H1 (cell line): ENCODE data around the gene PLCL2. TPM values are rescaled to one million over a fixed set of nuclear protein-coding genes. Genes with fewer than 3 reads are reported as not detected.

Experiments used
- CTCF ChIA-PET: fragments of 300-600 bp; sonication (Branson Sonifier 250); formaldehyde crosslinking; loops from one replicate; lab custom pipeline; 2021; ENCODE audit not compliant: partially characterized antibody; lab: Charles Lee
- POLR2A ChIA-PET: fragments of 300-600 bp; sonication (Branson Sonifier 250); formaldehyde crosslinking; loops from one replicate; lab custom pipeline; 2021; ENCODE audit warnings: inconsistent platforms; ENCODE audit not compliant: partially characterized antibody; lab: Charles Lee
- DNase-seq, 2 experiments: peaks; one replicate each; pipeline versions ENCODE4 v3.0.0 to v3.0.0-alpha.2; 2010 to 2022; ENCODE audit warnings: low spot score in 2 of 2, low read depth in 1 of 2, mixed read lengths in 1 of 2
- FAIRE-seq: peaks from 2 replicates; lab custom pipeline; 2011; peaks lifted over from hg19 to GRCh38; lab: Jason Lieb, UNC
- H2AFZ ChIP-seq: 2 replicates; pipeline ENCODE4 v1.8.1; 2012; ENCODE audit warnings: low read length, inconsistent platforms
- H2AK5ac ChIP-seq: 2 replicates; pipeline ENCODE4 v1.6.1; 2013; ENCODE audit warnings: low read depth, low read length
- H2BK120ac ChIP-seq: replicated peaks from 2 replicates; pipeline ENCODE3; 2013; ENCODE audit warnings: low read depth, low read length, inconsistent platforms
- H2BK12ac ChIP-seq: 2 replicates; pipeline ENCODE4 v1.6.1; 2013; ENCODE audit warnings: low read depth, low read length
- H2BK15ac ChIP-seq: 2 replicates; pipeline ENCODE4 v1.6.1; 2013; ENCODE audit warnings: low read length
- H2BK20ac ChIP-seq: 2 replicates; pipeline ENCODE4 v1.6.1; 2013; ENCODE audit warnings: low read length
- H2BK5ac ChIP-seq: 2 replicates; pipeline ENCODE4 v1.6.1; 2013; ENCODE audit warnings: low read depth, low read length
- H3K14ac ChIP-seq: 2 replicates; pipeline ENCODE4 v1.6.1; 2013; ENCODE audit warnings: inconsistent platforms; ENCODE audit not compliant: insufficient read length
- H3K18ac ChIP-seq: 2 replicates; pipeline ENCODE4 v1.6.1; 2013; ENCODE audit warnings: low read length; ENCODE audit errors: extremely low read depth
- H3K23ac ChIP-seq: 2 replicates; pipeline ENCODE4 v1.6.1; 2013; ENCODE audit warnings: inconsistent platforms; ENCODE audit not compliant: insufficient read length
- H3K23me2 ChIP-seq: 2 replicates; pipeline ENCODE4 v1.6.1; 2013; ENCODE audit warnings: low read depth, low read length
- H3K27ac ChIP-seq: 2 replicates; pipeline ENCODE4 v1.6.1; 2011; ENCODE audit warnings: low read depth, low read length, inconsistent platforms
- H3K27me3 ChIP-seq, 4 experiments: replicated peaks in 1 of 4; 1 replicate in 1 of 4; 2 replicates in 3 of 4; pipeline versions ENCODE4 v1.6.1 to v1.8.1; 2011 to 2013; ENCODE audit warnings: low read length in 3 of 4, mild to moderate bottlenecking in 3 of 4, inconsistent platforms in 2 of 4, mixed read lengths in 2 of 4, moderate library complexity in 1 of 4; ENCODE audit not compliant: control insufficient read depth in 3 of 4, insufficient read depth in 3 of 4; ENCODE audit errors: extremely low read depth in 1 of 4
- H3K36me3 ChIP-seq, 4 experiments: 2 replicates each; pipeline versions ENCODE4 v1.6.1 to v1.8.1; 2011 to 2013; ENCODE audit warnings: mild to moderate bottlenecking in 4 of 4, low read length in 3 of 4, moderate library complexity in 2 of 4, control low read depth in 1 of 4, inconsistent platforms in 1 of 4; ENCODE audit not compliant: insufficient read depth in 4 of 4, control insufficient read depth in 2 of 4
- H3K4ac ChIP-seq: replicated peaks from 2 replicates; pipeline ENCODE3; 2013; ENCODE audit warnings: low read length, low read depth, mixed read lengths, inconsistent platforms; ENCODE audit not compliant: insufficient read length
- H3K4me1 ChIP-seq, 4 experiments: replicated peaks in 1 of 4; 1 replicate in 1 of 4; 2 replicates in 3 of 4; pipeline versions ENCODE4 v1.6.1 to v1.8.1; 2011 to 2013; ENCODE audit warnings: low read length in 3 of 4, inconsistent platforms in 2 of 4, mixed read lengths in 1 of 4; ENCODE audit not compliant: insufficient read depth in 4 of 4, control insufficient read depth in 3 of 4
- H3K4me2 ChIP-seq, 2 experiments: 2 replicates each; pipeline versions ENCODE4 v1.6.1 to v1.8.1; 2011 to 2013; ENCODE audit warnings: low read depth in 2 of 2, low read length in 2 of 2, control low read depth in 1 of 2, inconsistent platforms in 1 of 2, mild to moderate bottlenecking in 1 of 2; ENCODE audit not compliant: insufficient read depth in 1 of 2
- H3K4me3 ChIP-seq, 4 experiments: fragments of 200-600, 300-600 bp in 1 of 4; sonication (generic), shearing (Covaris generic), sonication (Bioruptor Twin) in 1 of 4; 2 replicates each; pipeline versions ENCODE4 v1.5.1 to v1.8.1; 2011 to 2016; ENCODE audit warnings: low read length in 4 of 4, low read depth in 3 of 4, control low read depth in 2 of 4, inconsistent platforms in 2 of 4, mild to moderate bottlenecking in 2 of 4, mixed read lengths in 1 of 4, moderate library complexity in 1 of 4; ENCODE audit not compliant: insufficient read depth in 2 of 4; ENCODE audit errors: extremely low read depth in 1 of 4
- H3K56ac ChIP-seq: replicated peaks from 2 replicates; pipeline ENCODE3; 2013; ENCODE audit warnings: low read depth, mild to moderate bottlenecking, mixed read lengths, low read length, inconsistent platforms; ENCODE audit not compliant: insufficient read length
- H3K79me1 ChIP-seq: 2 replicates; pipeline ENCODE4 v1.6.1; 2013; ENCODE audit warnings: low read depth, low read length, control low read depth
- H3K79me2 ChIP-seq, 2 experiments: 2 replicates each; pipeline versions ENCODE4 v1.6.1 to v1.8.1; 2012 to 2013; ENCODE audit warnings: low read length in 2 of 2, mild to moderate bottlenecking in 2 of 2, inconsistent platforms in 1 of 2; ENCODE audit not compliant: insufficient read depth in 2 of 2, control insufficient read depth in 1 of 2
- H3K9ac ChIP-seq, 4 experiments: replicated peaks in 1 of 4; 1 replicate in 1 of 4; 2 replicates in 3 of 4; pipeline versions ENCODE4 v1.6.1 to v1.8.1; 2011 to 2013; ENCODE audit warnings: low read depth in 3 of 4, low read length in 3 of 4, control low read depth in 2 of 4, mild to moderate bottlenecking in 2 of 4, moderate library complexity in 2 of 4, inconsistent platforms in 1 of 4; ENCODE audit errors: extremely low read depth in 1 of 4
- H3K9me3 ChIP-seq, 2 experiments: 2 replicates each; pipeline versions ENCODE4 v1.6.1 to v1.8.1; 2012 to 2013; ENCODE audit warnings: mild to moderate bottlenecking in 2 of 2, moderate library complexity in 2 of 2, control low read depth in 1 of 2, inconsistent platforms in 1 of 2, low read depth in 1 of 2, low read length in 1 of 2, mixed read lengths in 1 of 2; ENCODE audit not compliant: insufficient read depth in 2 of 2
- H4K20me1 ChIP-seq, 2 experiments: replicated peaks in 1 of 2; 2 replicates each; pipeline versions ENCODE3 to v1.8.1; 2011 to 2013; ENCODE audit warnings: inconsistent platforms in 2 of 2, low read length in 2 of 2, mild to moderate bottlenecking in 1 of 2; ENCODE audit not compliant: insufficient read depth in 2 of 2, control insufficient read depth in 1 of 2
- H4K5ac ChIP-seq: 2 replicates; pipeline ENCODE4 v1.6.1; 2013; ENCODE audit warnings: low read length, low read depth, mixed read lengths, inconsistent platforms; ENCODE audit not compliant: insufficient read length
- H4K8ac ChIP-seq: 2 replicates; pipeline ENCODE4 v1.8.0; 2013; ENCODE audit warnings: mild to moderate bottlenecking, moderate library complexity, low read length, inconsistent platforms; ENCODE audit not compliant: insufficient read depth; ENCODE audit errors: extremely low read depth
- H4K91ac ChIP-seq: replicated peaks from 2 replicates; pipeline ENCODE3; 2013; ENCODE audit warnings: low read length, mixed read lengths, inconsistent platforms; ENCODE audit not compliant: insufficient read length
- CBX8 ChIP-seq: fragments of 300-800, 300-1000 bp; sonication (generic); IDR thresholded peaks from 2 replicates; pipeline ENCODE4 v1.7.1; 2016; ENCODE audit warnings: low read depth, low read length, borderline replicate concordance
- CEBPB ChIP-seq: IDR thresholded peaks from 2 replicates; pipeline ENCODE4 v1.6.1; 2012; ENCODE audit warnings: low read depth, low read length
- WGBS, 2 experiments: shearing (Covaris generic) in 1 of 2; methylation state at CpG; one replicate each; pipeline versions ENCODE4 v1.1.6 to v1.1.7; 2013 to 2015; ENCODE audit warnings: low lambda C conversion rate in 2 of 2, mixed read lengths in 2 of 2, inconsistent platforms in 1 of 2, low coverage in 1 of 2, missing lambda C conversion rate in 1 of 2; ENCODE audit not compliant: insufficient replicate concordance in 2 of 2, insufficient coverage in 1 of 2, insufficient read length in 1 of 2; ENCODE audit errors: extremely low coverage in 1 of 2, missing lambda C conversion rate in 1 of 2; 5-methylcytosine and 5-hydroxymethylcytosine counted together
- polyA plus RNA-seq, 7 experiments: library from polyadenylated mRNA; depleted of rRNA in 3 of 7; stranded (reverse) in 5 of 7; unstranded in 2 of 7; fragments of >200 nt in 5 of 7; fragments of 200-250 nt in 2 of 7; gene quantifications; 1 replicate in 5 of 7; 2 replicates in 1 of 7; 4 replicates in 1 of 7; pipeline versions ENCODE4 v1.2.1 to v1.2.3, GENCODE V29; 2011 to 2013; ENCODE audit warnings: missing spikeins in 2 of 7, mixed read lengths in 2 of 7
- total RNA-seq: library from RNA; stranded (reverse); fragmentation: NEBNext Ultra II Directional; extraction: Animal tissue kit (Norgen Biotek cat#: 25700); gene quantifications from 2 replicates; pipeline ENCODE4 v1.2.1, GENCODE V29; 2021

The PLCL2 gene
- total and polyA plus RNA-seq, 2 of the 8 experiments (the other 6 are each of a cell fraction or from before 2014, with no cell fraction given): 3.5 to 6.8 TPM

DNA sequence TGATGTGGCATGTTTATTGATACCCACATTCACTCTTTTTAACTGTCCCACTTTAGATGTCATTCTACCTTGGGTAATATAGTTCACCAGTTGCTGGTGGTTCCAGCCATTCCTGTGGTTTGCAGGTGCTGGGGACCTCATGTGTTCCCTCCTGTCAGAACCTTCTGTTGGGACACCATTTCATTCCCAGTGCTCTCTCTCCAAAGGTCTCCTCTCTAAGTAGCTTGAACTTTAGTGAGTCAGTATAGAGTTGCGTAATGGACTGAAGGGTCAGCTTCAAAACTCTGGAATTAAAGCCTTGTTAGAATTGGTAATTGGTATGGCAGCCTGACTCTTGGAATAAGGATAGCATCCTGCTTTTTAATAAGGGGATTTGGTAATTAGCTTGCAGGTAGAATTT is 108.5 kb downstream of the PLCL2 start:
- Histone ChIP-seq H2BK5ac (no peak overlapping the region), H2AFZ (no peak overlapping the region), H3K4me2 (no peak overlapping the region), H2AK5ac (no peak overlapping the region), H3K27me3 (peaks cover 5 to 28% (median 24%) of the 10 kb centered on the region in 4 experiments), H3K36me3 (no peaks in the 10 kb centered on the region), H4K20me1 (peaks cover 0 to 7% of the 10 kb centered on the region in 2 experiments), H2BK15ac (no peak overlapping the region), H3K4me3 (no peak overlapping the region), H3K23ac (no peak overlapping the region), H3K9ac (no peak overlapping the region), H3K56ac (no peak overlapping the region), H4K91ac (no peak overlapping the region), H3K9me3 (no peaks in the 10 kb centered on the region), H3K23me2 (no peaks in the 10 kb centered on the region), H2BK12ac (no peak overlapping the region), H2BK20ac (no peak overlapping the region), H3K14ac (no peak overlapping the region), H4K8ac (no peak overlapping the region), H3K18ac (no peak overlapping the region), H3K79me1 (no peaks in the 10 kb centered on the region; the same call in 1 of the 2 replicates), H3K4ac (no peak overlapping the region), H4K5ac (no peak overlapping the region), H2BK120ac (no peak overlapping the region), H3K79me2 (no peaks in the 10 kb centered on the region; a peak in 1 of 4 replicates), H3K27ac (no peak overlapping the region), H3K4me1 (peaks cover 0 to 7% (median 0%) of the 10 kb centered on the region in 4 experiments; a peak in 2 of 7 replicates)
- ChIA-PET POLR2A (no interaction called here), CTCF (interaction anchor here (0.6 to 1.3 kb wide), 4 partner anchors 92 to 202 kb away, joined by 3 to 4 read pairs (median 3); no protein-coding TSS in a partner anchor)
- DNase-seq (no peak), FAIRE-seq (no peak)
- TF ChIP-seq CBX8 (no peak), CEBPB (peak; percentile 35; the same call in 1 of the 2 replicates)
- 100% methylated on average over 1 of the region's 1 CpG; no CpG with 5 or more reads in 1 of the 2 experiments for WGBS, 2 experiments
